HPDE6-E6E7 (cell line): ENCODE measurements around the gene MAP1LC3A.

Experiments used
- DNase-seq: peaks from one replicate; pipeline ENCODE4 v3.0.0; 2011; ENCODE audit warnings: missing footprints; ENCODE audit errors: extremely low spot score

Gene MAP1LC3A

DNA sequence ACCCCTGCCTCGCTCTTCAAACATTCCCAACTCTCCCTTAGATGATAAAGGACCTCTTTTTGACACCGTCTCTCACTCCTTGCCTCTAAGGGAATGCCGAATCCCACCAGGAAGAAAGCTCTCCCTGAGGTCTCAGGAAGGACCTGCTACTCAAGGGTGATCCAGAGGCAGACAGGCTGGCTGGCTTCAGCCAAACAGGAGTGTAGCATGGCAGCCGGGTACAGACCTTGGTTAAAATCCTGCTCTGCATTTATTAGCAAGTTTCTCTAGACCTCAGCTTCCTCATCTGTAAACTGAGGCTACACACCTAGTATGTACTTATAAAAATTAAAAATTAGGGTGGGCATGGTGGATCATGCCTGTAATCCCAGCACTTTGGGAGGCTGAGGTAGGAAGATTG lies 17.2 kb downstream of the MAP1LC3A start:
- no peak for DNase-seq

DNA sequence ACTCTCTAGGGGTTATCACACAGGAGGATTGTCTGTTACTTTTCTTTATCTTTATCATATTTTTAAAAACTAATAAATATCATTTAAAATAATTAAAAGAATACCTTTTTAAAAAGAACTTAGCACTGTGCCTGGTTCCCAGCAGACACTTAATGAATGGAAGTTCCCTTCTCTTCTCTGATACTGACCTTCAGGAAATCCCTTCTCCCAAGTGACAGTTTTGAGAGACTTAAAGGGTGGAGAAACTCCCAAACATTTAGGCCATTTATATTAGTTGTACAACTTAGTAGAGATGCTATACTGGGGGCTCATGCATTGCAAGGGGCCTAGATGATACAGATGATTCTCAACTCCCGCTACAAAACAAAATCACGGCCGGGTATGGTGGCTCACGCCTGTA lies 18.5 kb downstream of the MAP1LC3A start:
- DNase-seq = no peak

DNA sequence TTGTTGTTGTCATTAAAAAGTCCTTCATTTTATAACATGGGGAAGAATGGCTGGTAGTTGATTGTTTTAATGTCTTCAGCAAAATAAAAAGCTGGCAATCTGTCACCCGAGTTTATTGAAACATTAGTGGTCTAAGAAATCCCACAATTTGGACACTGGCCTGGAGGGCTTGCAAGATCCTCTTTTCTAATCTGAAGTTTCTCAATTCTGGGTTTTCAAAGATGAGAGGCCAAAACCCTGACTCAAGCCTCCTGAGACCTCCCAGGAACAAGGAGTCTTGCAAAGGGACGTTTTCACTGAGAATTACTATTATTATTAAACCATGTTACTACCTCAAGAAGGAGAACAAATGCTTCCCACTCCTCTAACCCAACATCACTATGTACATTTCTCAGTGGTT lies 19.5 kb downstream of the MAP1LC3A start:
- DNase-seq = no peak

DNA sequence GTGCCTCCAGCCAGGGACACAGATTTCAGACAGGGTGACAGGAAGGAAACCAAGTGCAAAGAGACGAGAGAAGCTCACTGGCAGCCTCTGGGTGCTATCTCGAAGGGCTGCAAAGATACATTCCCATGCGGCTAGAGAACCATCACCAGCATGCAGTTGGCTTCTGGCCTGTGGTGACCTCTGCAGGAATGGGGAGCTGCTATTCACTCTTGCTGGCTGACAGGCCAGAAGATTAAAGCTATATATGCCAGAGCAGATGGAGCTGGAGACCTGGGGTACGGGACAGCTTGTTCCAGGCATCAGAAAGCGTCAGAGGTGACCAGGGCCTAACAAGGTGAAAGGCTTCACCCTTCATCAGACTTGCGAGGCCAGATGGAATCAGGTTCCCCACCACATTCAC lies 20.0 kb downstream of the MAP1LC3A start:
- DNase-seq = no peak

DNA sequence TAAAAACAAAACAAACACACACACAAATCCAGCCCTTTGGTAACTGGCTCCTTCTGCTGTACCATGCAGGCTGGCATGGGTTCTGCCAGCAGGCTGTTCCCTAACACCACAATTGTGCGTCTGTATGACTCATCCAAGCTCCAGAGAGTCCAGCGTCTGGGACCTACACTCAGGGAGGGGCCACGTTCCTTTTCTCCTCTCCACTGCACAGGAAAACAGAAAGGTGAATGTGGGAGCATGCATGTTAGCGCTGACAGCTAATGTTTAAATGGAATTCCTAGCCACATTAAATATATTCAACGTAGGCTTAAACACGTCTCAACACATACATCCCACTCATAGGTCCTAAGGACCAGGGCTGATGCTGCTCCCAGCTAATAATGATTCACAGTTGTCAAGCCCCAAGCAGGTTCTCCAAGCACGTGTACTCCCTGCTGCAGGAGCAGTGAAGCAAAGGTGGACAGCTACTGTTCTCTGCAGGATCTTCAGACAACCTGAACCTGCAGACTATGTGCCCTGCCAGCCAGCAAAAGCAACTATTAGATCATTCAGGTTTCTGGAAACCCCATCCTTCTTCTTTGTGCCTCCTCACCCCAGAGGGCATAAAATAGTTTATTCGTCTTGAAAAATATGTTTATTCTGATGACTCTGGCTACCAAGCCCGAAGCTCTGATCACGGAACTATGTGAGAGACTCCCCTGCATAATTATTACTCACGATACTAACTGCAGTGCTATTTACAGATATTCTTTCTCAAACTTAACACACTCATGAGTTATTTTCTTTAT lies 20.9 kb downstream of the MAP1LC3A start:
- peak; percentile 100 for DNase-seq

DNA sequence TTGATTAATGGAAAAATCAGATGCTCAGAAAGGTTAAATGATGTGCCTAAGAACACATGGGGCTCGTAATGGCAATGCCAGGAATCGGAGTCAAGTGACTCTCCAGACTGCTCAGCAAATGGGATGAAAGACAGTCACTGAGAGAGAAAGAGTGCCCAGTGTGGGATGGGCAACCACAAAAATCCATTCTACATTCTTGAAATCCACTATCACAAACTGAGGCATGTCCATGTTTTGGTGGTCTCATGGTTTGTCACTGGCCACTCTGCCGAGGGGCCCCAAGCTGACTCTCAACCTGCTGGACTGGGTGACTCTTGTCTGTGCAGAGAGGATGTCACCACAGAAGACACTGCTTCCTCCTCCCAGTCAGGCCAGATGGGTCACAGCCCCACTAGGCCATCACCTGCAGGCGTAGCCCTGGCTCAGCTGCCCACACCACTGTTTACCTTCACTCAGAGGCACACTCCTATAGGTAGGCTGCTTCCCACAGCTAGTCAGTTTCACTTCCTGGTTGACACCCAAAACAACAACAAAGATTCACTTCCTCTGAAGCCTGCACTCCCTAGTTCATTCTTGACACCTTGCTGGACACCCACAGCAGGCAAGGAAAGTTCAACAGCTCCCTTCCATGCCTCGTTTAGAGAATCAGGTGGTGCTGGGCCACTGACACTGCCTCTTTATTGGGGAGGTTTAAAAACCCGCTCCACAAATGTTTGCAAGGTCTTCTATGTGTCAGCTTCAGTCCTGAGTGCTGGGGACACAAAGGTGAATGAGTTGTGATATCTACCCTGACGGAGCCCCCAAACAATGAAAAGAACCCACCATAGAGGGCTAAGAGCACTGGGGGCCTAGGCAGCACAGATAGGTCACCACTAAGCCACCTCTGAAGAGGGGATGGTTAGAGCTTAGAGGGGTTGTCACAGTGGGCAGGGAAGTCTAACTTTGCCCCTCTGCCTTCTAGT lies 21.7 kb downstream of the MAP1LC3A start:
- no peak for DNase-seq

DNA sequence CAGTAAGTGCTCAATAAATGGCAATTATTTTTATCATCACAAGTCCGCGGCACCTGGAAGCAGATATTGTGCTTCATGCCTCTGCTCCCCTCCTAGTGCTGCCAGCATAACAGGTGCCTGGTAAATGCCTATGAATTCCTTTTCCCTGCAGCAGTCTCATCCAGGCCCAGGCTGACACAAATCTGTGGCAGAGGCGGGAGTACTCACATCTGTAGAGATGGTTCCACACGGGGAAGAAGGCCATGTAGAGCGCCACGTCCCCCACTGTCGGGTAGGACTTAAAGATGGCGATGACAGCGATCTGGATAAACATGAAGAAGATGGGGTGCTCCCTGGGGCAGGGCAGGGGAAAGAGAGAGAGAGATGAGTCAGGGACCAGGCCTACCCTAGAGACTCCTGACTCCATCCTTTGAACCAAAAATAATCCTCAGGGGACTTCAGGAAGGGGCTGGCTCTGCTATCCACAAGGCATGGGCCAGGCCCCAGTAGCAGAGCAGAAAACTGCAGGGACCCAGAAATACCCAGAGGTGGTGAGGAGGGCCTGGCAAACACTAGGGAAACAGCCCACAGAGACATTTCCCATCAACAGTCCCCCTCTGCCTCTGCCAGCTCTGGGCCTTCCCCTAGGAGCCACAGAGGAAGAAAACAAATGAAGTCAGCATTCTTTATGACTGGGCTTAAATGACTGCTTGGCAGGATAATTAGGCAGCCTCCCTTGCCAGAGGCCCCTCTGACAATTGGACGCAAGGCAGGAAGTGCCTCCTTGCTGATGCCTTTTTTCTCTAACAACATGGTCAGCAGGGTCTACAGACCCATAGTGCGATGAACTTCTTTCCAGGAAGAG lies 23.0 kb downstream of the MAP1LC3A start:
- no peak for DNase-seq

DNA sequence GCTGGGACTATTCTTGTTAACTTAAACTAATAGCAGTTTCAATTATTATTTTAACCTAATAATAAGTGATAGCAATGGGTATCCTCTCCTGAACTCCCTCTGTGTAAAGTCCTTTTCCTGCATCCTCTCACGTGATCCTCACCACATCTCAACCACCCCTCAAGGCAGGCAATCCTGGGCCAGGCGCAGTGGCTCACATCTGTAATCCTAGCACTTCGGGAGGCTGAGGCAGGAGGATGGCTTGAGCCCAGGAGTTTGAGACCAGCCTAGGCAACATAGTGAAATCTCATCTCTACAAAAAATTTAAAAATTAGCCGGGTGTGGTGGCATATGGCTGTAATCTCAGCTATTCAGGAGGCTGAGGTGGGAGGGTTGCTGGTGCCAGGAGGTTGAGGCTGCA lies 23.7 kb downstream of the MAP1LC3A start:
- DNase-seq = no peak

DNA sequence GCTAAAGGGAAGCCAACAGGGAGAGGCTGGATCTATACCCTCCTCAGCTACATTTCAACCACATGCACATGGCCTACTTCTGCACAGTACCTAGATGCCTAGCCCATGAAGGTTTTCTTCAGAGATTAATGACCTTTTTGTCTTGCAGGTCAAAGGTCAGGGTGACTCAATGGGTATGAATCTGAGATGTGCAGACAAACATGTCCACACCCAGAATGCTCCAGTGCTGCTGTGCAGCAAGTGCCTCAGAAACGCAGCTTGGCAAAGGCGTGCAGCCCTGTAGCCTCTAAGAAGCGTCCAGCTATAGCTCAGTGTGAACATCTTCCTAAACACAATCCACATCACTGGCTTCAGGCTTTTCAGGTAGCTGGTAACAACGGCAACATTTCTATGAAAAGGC lies 24.4 kb downstream of the MAP1LC3A start:
- DNase-seq = no peak

DNA sequence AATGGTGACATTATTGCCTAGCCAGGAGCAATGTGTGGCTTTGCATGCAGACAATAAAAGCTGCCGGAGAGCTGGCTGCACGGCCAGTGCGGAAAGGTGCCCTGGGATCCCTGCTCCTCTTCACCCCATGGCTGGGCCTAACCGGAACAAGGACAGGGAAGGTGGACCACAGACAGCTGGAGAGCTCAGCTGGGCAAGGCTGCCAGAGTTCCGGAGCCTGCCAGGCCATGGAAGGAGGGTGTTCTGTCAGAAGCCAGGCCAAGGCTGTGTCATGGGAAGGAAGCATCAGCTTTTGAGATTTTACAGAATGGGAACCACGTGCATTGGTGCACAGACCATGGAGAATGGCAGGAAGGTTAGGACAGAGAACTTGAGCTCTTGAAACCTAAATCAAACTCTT lies 25.0 kb downstream of the MAP1LC3A start:
- no peak for DNase-seq

DNA sequence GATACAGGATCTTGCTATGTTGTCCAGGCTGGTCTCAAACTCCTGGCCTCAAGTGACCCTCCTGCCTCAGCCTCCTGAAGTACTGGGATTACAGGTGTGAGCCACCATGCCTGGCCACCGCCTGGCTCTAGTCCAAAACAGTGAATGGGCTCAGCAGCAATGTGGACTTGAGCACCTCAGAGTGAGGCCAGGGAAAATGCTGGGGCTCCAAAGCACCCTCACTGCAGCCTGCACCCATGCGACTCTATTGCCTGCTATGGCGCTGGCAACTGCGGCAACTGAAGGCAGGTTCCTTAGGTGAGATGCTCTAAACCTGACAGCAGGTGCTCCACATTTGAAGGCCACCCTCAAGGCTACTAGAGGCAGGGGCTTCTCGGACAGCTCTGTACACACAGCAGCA lies 26.5 kb downstream of the MAP1LC3A start:
- DNase-seq = no peak

DNA sequence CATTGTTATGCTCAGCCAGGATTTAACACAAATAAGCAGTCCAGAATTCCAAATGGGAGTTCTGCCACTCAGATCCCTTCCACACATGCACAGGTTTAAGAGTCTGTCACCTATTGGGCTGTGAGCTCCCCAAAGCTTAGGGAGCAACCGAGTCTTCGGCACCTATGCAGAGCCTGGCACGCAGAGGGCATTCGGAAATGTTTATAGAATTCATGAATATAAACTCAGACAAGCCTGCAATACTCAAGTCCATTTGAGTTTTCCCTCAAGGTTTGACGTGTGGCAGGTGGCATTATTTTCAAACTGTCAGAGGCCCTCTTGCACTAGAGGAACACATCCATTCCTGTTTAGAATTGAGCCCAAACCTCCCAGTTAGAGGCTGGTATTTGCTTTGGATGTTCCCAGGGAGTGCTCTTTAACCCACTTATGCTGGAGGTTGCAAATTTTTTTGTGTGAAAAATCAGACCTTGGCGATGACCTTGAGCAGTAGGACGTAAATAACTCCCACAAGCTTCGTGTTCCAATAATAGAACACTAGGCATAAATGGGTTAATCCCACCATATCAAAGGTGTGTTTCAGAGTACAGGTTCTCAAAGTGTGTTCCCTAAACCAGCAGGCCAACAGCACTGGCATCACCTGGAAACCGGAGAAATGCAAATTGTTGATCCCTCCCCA lies 28.1 kb downstream of the MAP1LC3A start:
- no peak for DNase-seq

DNA sequence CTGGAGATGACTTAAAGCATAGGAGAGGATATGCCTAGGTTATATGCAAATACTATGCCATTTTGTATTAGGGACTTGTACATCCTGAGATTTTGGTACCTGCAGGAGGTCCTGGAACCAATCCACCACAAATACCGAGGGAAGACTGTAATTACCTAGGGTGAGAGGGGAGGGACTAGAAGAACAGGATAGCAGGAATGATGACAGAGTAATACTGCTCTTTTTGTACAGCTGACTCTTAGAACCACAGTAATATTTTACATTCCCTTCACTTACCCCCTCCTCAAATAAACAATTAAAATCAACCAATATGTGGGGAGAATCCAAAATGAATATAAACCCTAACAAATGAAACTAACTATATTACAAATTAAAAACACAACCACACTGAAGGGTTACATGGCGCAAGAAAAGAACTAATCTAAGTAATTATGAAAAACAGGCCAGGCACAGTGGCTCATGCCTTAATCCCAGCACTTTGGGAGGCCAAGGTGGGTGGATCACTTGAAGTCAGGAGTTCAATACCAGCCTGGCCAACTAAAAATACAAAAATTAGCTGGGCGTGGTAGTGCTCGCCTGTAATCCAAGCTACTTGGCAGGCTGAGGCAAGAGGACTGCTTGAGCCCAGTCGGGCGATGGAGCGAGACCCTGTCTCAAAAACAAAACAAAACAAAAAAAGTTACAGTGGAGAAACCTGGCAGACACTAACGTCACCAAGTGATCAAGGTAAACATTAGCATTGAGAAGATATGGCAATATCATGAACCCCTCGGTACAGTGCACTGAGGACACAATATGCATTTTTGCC lies 37.1 kb downstream of the MAP1LC3A start:
- DNase-seq = no peak

DNA sequence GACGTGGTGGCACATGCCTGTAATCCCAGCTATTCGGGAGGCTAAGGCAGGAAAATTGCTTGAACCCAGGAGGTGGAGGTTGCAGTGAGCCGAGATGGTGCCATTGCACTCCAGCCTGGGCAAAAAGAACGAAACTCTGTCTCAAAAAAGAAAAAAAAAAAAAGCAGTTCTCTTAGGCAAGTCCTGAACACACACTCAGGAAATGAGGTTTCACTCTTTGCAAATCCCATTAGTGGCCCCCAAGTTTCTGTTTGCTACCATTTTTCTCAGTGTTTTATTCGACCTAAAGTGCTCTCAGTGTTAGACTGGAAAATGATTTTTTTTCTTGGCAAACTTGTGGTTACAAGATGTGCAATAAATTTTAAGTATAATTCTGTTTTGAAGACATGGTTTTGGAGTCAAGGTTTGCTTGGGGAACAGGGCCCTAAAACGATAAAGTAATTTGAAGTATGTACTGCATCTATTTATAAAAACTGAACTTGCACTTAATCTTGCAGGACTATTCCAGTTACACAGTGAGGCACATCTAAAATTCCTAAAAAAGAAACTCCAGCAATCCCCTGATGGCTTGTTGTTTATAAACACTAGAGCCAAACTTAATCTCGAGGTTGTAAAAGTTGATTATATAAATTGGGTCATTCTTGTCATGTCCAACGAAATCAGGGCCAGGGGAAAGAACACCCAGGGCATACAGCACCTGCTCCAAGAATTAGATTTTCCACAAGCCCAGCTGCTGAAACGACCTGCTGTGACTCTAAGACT lies 42.6 kb downstream of the MAP1LC3A start:
- DNase-seq = no peak

DNA sequence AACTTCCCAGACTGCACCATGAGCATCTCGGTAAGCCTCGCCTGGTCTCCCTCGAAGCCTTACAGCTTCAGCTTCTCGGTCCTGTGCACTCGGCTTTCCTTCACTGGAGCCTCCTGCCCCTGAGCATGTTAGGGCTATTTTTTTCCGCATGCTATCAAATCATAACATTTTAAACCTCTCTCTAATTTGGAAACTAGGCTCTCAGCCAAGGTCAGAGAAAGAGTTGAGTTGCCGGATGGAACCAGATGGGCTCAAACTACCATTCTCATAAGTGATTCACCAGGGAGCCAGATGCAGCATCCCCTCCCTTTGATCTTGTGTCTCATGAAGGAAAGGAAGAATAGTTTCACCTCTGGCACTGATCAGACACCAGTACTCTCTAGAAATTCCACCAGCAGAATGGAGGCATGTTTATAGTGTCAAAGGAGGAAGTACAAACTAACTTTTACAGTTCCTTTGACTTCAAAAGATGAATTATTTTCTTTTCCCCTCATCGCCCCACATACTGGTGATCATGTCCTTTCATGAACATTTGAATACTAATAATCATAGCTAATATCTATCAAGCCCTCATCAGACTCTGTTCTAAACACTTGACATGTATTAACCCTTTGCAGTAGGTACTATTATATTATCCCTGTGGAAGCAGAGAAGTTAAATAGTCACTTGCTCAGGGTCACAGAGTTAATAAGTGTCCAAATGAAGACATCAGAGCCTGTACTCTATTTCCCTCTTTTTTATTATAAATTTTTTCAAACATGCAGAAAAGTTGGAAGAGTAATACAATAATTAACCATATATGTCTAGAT lies 46.7 kb downstream of the MAP1LC3A start:
- no peak for DNase-seq

DNA sequence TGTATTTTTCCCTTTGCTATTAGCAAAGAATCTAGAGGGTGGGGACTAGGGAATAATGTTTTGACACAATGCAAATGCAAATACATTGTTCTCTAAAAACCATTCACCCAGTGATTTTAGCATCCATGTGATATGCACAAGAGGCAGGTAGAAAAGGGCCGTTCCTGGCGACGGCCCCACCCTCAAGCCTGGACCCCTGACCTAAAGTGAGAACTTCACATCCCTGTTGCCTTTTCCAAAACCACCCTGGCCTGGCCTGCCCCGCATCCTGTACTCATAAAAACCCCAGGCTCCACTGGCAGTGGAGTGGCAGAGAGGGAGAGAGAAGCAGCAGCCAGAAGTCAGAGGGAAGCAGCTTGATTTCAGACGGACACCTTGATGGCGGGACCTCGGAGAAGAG lies 48.5 kb downstream of the MAP1LC3A start:
- no peak for DNase-seq
